Endometrial microvascular endothelial cells (primary cell): Measurements from ENCODE around the gene SHISA3. TPM values are rescaled to one million over a fixed set of nuclear protein-coding genes. Genes with fewer than 3 reads are reported as not detected.

Source experiments
- in situ Hi-C: cut with HindIII; loops from 2 replicates; pipeline ENCODE4 v1.10.0; 2017; ENCODE audit warnings: low sequenced_read_pairs, low pct_unique_long_range_greater_than_20kb; ENCODE audit errors: inconsistent ontology term
- total RNA-seq: library from RNA; depleted of rRNA; stranded (reverse); fragments of >200 nt; gene quantifications from one replicate; pipeline ENCODE4 v1.2.3, GENCODE V29; 2015; ENCODE audit errors: inconsistent ontology term

Gene SHISA3
- total RNA-seq, 1 donor from 2014 or later: 12.6 TPM

DNA sequence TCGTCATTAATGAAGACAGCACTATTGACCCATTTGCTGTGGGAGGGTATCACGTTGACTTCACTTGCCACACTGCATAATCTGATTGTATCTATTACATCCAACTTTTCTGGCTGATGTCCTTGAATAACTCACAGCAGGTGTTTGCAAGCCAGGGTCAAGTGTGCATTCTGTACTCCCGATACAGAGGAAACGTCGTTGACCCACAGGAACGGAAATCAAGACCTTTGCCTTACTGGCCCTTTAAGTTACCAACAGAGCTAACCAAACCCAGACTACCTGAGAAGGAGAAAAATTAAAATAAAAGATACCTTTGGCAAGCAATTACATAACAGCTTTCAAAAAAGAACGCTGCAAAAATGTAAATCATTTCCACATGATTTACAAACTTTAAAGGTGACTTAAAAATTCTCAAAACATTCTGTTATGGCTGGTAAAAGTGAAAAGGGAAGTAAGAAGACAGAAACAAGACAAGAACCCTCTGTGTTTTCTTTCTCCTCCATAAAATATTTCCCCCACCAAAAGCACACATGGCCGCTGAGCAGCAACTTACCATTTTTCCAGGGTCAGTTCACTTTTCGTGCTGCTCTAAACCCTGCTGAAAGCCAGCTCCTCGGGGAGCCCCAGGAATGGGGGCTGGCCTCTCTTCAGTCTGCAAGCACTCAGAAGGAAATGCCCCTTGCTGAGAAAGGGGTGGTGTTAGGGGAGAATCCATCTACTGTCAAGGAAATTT is 6.5 kb upstream of the SHISA3 start:
- in situ Hi-C loops: no loop called here

GRCh38 chr4:42391355-42391664 is 6.0 kb upstream of the SHISA3 start:
- in situ Hi-C loops: no loop called here

GRCh38 chr4:42391981-42392380 is 5.3 kb upstream of the SHISA3 start:
- in situ Hi-C loops: no loop called here

DNA sequence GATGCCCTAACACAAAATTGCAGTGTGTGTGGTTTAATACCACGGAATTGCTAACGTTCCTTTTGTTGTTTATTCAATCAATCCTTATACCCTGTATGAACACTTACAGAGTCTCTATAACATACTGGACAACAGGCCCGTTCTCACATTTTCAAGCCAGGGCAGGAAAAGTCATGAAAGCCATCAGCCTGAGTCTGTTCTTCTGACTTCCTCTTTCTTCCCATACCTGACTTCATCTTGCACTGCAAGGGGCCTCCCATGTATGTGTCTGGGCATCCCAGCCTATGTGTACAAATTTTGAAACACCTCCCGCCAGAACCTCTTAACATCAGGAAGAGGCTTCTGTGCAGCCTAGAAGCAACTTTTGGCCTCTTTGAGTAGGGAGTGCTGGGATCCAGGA is 4.9 kb upstream of the SHISA3 start:
- in situ Hi-C loops: no loop called here

DNA sequence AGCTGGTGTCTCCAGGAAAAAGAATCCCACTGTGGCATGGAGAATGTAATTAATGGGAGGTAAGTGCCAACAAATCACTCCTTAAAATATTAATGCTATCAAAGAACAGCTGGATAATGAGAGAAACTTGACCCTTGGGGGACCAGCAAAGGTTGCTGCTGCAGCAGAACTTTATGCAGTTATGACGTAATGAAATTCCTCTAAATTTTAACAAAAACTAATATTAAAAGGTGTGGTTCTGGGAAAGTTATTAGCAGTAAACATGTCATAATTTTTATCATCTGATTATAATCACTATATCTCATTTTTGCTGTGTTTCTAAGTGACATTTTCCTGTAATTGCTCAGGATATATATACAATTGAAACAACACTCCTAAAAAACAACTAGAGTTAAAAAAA is 1.7 kb upstream of the SHISA3 start:
- in situ Hi-C loops: no loop called here

DNA sequence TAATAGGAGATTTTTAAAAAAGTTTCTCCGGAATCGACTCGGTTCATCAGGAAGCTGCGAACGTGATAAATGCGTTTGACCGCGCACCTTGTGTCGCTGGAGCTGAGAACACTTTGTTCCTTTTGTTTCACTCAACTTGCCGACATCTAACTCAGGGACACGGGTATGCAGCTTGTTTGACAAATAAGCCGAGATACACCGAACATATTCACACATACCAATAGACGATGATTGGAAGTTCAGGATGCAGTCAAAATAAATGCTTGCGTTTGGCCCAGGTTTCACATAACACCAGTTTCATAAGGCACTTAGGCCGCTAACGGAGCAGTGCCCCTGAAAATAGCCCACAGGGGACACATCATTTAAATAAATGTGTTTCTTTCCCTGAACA is 932 bp upstream of the SHISA3 start:
- in situ Hi-C loops: no loop called here

DNA sequence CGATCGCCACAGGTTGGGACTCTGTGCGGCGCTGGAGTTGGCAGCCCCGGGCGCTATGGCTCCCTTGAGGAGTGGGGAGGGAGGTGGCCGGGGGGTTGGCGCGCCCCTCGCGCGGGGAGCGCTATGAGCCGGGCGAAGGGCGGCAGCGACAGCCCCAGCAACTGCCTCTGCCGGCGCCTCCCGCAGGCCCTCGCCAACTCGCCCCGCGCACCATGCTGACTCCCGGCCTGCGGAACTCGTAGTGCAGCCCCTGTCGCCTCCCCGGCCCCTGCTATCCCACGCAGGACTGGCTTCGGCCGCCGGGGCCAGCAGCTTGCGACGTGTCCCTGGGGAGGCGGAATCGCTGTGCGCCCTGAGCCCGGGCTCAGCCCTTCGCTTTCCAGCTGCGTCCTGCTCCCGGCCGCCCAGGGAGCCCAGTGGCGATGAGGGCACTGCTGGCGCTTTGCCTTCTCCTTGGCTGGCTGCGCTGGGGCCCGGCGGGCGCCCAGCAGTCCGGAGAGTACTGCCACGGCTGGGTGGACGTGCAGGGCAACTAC is 415 bp downstream of the SHISA3 start:
- in situ Hi-C loops: no loop called here

DNA sequence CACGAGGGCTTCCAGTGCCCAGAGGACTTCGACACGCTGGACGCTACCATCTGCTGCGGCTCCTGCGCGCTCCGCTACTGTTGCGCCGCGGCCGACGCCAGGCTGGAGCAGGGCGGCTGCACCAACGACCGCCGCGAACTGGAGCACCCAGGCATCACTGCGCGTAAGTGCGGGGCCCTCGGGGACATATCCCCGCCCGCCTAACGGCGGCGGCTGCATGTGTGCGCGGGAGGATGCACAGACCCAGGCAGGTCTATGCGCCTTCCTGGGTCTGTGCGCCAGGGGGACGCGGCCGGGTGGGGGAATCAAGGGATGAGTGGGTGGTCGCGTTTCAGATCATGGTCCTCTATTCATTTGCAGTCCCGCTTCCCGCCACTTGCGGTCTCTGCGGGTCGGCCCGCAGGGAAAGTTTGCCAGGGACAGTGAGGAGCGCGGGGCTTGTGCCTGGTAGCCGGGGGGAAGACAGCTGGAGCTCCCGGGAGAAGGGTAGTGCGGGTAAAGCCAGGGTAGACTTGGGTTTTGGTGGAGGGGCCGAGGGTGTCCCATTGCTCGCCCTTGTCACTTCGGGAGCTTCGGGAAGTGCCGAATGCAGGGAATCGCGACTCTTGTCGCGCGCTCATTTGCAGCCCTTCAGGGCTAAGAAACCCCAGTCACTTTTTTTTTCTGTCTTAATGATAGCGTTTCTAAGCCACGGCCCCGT is 1.0 kb downstream of the SHISA3 start:
- in situ Hi-C loops: no loop called here

DNA sequence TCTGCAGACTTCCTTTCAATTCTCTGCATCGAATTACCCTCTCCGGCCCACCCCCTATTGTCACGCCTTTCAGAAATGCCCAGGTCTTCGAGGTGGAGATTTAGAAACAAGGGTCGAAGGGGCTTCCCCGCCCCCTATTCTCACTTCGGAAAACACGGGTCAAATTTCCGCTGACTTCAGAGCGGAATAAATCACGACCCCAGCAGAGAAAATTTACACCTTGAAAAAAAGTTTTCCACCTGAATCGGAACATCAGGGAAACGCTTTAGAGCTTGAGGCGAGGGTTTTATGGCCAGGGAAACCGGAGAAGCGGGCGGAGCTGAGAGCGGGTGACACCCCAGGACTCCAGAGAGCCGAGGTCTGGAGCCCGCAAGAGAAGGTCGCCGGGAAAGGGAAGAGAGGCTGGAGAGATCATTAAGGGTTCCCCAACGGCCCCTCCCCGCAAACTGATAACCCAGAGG is 1.6 kb downstream of the SHISA3 start:
- in situ Hi-C loops: no loop called here

GRCh38 chr4:42399393-42399792 is 2.1 kb downstream of the SHISA3 start:
- in situ Hi-C loops: no loop called here

DNA sequence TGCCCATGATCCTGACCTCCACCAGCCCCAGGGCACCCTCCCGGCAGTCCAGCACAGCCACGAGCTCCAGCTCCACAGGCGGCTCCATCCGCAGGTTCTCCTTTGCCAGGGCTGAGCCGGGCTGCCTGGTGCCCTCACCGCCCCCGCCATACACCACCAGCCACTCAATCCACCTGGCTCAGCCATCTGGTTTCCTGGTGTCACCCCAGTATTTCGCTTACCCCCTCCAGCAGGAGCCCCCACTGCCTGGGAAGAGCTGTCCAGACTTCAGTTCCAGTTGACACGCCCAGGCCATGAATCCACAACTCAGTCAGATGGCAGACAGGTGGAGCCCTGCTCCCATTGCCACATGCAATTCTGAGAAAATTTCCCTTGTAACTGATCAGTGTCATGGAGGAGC is 3.9 kb downstream of the SHISA3 start:
- in situ Hi-C loops: no loop called here

GRCh38 chr4:42404001-42404400 is 6.7 kb downstream of the SHISA3 start:
- in situ Hi-C loops: no loop called here

DNA sequence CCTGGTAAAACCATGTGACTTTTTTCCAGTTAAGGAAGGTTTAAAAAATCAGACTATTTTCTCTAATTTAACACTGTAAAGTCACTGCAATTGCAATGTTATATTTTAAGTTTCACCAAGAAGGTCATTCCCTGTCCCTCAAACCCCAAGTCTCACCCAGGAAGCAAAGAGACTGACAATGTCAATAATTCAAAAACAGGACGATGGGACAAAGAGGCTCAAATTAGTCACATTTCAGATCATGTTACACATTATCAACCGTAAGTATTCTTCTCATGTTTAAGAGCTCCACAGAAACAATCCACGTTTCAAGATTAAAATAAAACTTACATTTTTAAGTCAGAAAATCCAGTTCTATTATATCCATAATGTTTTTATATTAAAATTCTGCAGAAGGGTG is 13.2 kb downstream of the SHISA3 start:
- in situ Hi-C loops: no loop called here

DNA sequence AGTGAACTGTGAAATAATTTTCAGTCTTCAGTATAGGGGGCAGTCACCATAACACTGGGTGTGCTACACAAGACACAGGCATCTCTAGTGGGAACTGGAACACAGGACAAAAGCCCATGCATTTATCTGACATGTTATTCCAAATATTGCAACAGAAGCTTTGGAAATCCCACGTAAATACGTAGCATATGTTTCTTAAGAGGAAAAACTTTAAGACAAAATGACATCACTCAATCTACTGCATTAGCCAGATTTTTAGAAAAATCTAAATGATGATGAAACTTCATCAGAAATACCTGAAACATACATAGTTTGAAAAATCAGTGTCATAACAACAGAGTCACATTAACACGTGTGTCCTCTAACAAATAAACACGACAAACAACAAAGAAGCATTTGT is 14.5 kb downstream of the SHISA3 start:
- in situ Hi-C loops: no loop called here

DNA sequence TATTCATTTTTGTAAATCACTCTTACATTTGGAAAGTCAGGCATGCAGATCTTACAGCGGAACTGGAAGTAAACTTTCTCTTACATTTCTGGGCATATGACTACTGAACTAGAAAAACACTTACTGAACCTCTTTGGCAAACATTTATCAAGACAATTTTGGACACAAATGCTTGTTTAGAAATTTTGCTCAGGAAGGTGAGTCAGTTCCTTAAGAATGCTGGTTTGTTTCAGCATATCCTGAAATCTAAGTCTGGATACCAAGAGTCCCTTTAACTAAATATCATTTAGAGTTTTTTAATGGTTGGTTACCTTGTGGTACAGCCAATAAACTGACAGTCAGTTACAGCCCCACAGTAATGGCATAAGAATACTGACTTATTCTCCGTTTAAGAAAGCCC is 15.0 kb downstream of the SHISA3 start:
- in situ Hi-C loops: no loop called here

- in situ Hi-C loops: no loop called here
These were observed 18.0 kb downstream of the SHISA3 start for GRCh38 chr4:42415281-42415680.

- in situ Hi-C loops: no loop called here
These were observed 18.7 kb downstream of the SHISA3 start for GRCh38 chr4:42416017-42416416.

GRCh38 chr4:42417550-42417949 is 20.3 kb downstream of the SHISA3 start:
- in situ Hi-C loops: no loop called here

DNA sequence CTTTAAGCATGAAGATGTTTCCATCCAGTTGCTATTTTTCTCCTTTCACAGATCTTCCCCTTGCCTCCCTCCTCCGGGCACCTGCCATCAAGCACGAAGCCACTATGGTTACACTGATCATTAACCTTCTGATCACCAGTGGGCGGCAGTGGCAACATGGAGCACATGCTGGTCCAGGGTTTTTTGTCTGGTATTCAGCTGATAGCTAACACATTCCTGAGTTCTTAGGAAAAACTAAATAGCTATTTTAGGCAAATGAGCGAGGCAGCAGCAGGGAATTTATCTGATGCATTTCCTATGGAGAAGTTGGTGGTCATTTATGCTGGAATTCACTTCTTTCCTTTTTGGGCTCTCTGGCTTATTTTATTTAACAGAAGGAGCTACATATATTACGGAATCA is 22.9 kb downstream of the SHISA3 start:
- in situ Hi-C loops: no loop called here
